Pancreas (tissue), 10 donors: ENCODE results near the gene AGPAT2. TPM values are rescaled to one million over a fixed set of nuclear protein-coding genes. Genes with fewer than 3 reads are reported as not detected.
A peak's percentile ranks its signal among the peaks of the same experiment; 100 is the strongest.

Experiments
- ATAC-seq, 4 donors: fragments of 200-7000 bp; cut with Tn5 transposase; one replicate each; pipeline versions ENCODE4 v1.8.0 to v1.9.1; 2020; ENCODE audit warnings: mild to moderate bottlenecking in 4 of 4, moderate library complexity in 4 of 4
- DNase-seq, 6 donors: peaks; one replicate each; pipeline ENCODE4 v3.0.0-alpha.2; 2020
- FAIRE-seq: peaks from 2 replicates; lab custom pipeline; 2012; peaks lifted over from hg19 to GRCh38; lab: Jason Lieb, UNC
- H3K27ac ChIP-seq, 4 donors: fragments of 200-600 bp; sonication (generic); 1 replicate in 3 of 4; 2 replicates in 1 of 4; pipeline versions ENCODE4 v1.5.0 to v1.8.0; 2020
- H3K27me3 ChIP-seq, 4 donors: fragments of 200-600 bp; one replicate each; pipeline ENCODE4 v1.8.0; 2021
- H3K36me3 ChIP-seq, 3 donors: fragments of 200-600 bp; sonication (generic) in 1 of 3; one replicate each; pipeline versions ENCODE4 v1.5.0 to v1.8.0; 2020 to 2021
- H3K4me1 ChIP-seq, 3 donors: fragments of 200-600 bp; one replicate each; pipeline ENCODE4 v1.8.0; 2021
- H3K4me3 ChIP-seq, 4 donors: fragments of 200-600 bp; sonication (generic) in 2 of 4; one replicate each; pipeline versions ENCODE4 v1.5.0 to v1.8.0; 2020 to 2021
- H3K9me3 ChIP-seq, 4 donors: fragments of 200-600 bp; one replicate each; pipeline ENCODE4 v1.8.0; 2021
- CTCF ChIP-seq, 4 donors: fragments of 200-600 bp; sonication (generic) in 3 of 4; IDR thresholded peaks; one replicate each; pipeline versions ENCODE4 v1.5.0 to v1.8.0; 2021; ENCODE audit warnings: antibody characterized with exemption in 4 of 4
- WGBS, 2 donors: extraction: QIAGEN DNeasy Blood & Tissue Kit; methylation state at CpG; one replicate each; pipeline ENCODE4 v1.1.7; 2013; 5-methylcytosine and 5-hydroxymethylcytosine counted together
- intact Hi-C, 3 donors: fragments of 100-400 bp; cut with DNase I; formaldehyde crosslinking; loops; one replicate each; pipeline versions ENCODE4 v1.11.1 to v1.14.2; 2022
- polyA plus RNA-seq, 2 donors: library from polyadenylated mRNA; stranded (reverse); fragments of 200-250 nt; gene quantifications; one replicate each; pipeline ENCODE4 v1.2.3, GENCODE V29; 2013
- total RNA-seq, 6 donors: library from RNA; stranded (reverse); fragmentation: NEBNext Ultra II Directional in 4 of 6; extraction: Animal tissue kit (Norgen Biotek cat#: 25700) in 4 of 6; gene quantifications; one replicate each; pipeline versions ENCODE4 v1.2.1 to v1.2.4, GENCODE V29; 2021 to 2023
- donor health status: healthy with polysubstance abuse.
- donor health status: DM: no; HTN: no; CAD: no; lungs with moderate emphysema.
- donor health status: DM: no; HTN: no; CAD: no.
- donor health status: control.
- donor health status: control.
- donor health status: Bipolar disorder and iron deficiency.
- donor health status: DM: yes; HTN: yes; CAD: no.
- donor health status: DM: no; HTN: no; CAD: no.
- donor health status: DM: no; HTN: no; CAD: no.
- donor health status: DM: yes; HTN: yes; CAD: no.

Gene AGPAT2
- total and polyA plus RNA-seq, 8 donors: 57.0 to 158 (median 82.7) TPM

- H3K9me3 ChIP-seq: no peaks in the 10 kb centered on the region
- DNase-seq: no peak
- no peaks in the 10 kb centered on the region for H3K27me3 ChIP-seq
- no peak for ATAC-seq
- WGBS, 2 donors: 40 to 71% methylated on average over 36 of the region's 36 CpGs
- H3K27ac ChIP-seq: no peak overlapping the region
- no peak for TF ChIP-seq CTCF (IDR thresholded peaks at IDR 0.05)
- no peak overlapping the region for H3K4me3 ChIP-seq
- intact Hi-C loops: no loop called here
- peaks cover 0 to 4% (median 0%) of the 10 kb centered on the region in 3 donors for H3K36me3 ChIP-seq
- FAIRE-seq: no peak
- peaks cover 3 to 11% (median 4%) of the 10 kb centered on the region in 3 donors for H3K4me1 ChIP-seq
Measured at GRCh38 chr9:136670576-136671253, 16.5 kb downstream of the AGPAT2 start.

- no peak for TF ChIP-seq CTCF (IDR thresholded peaks at IDR 0.05)
- WGBS, 2 donors: 52 to 59% methylated on average over 23 of the region's 23 CpGs
- FAIRE-seq: no peak
- peaks cover 0 to 4% (median 0%) of the 10 kb centered on the region in 3 donors for H3K36me3 ChIP-seq
- ATAC-seq: no peak
- DNase-seq: peak in 1 of 6 donors; percentile 34
- peaks cover 0 to 8% (median 0%) of the 10 kb centered on the region in 3 donors for H3K4me1 ChIP-seq
- intact Hi-C loops: no loop called here
- H3K9me3 ChIP-seq: no peaks in the 10 kb centered on the region
- H3K4me3 ChIP-seq: no peak overlapping the region
- no peaks in the 10 kb centered on the region for H3K27me3 ChIP-seq
- H3K27ac ChIP-seq: no peak overlapping the region
Measured at GRCh38 chr9:136669791-136670464, 17.3 kb downstream of the AGPAT2 start.

- ATAC-seq (peak in 2 of 4 donors; percentile 14 to 41), DNase-seq (peak in 1 of 6 donors; percentile 56), FAIRE-seq (no peak)
- Histone ChIP-seq H3K4me1 (peaks cover 0 to under 1% (median 0%) of the 10 kb centered on the region in 3 donors), H3K4me3 (no peak overlapping the region), H3K27ac (no peak overlapping the region), H3K9me3 (no peaks in the 10 kb centered on the region), H3K36me3 (peaks cover 0 to 2% (median 0%) of the 10 kb centered on the region in 3 donors), H3K27me3 (no peaks in the 10 kb centered on the region)
- 59 to 67% methylated on average over 23 of the region's 23 CpGs for WGBS, 2 donors
- TF ChIP-seq CTCF (IDR thresholded peaks at IDR 0.05): no peak
- intact Hi-C loops: no loop called here
Measured at GRCh38 chr9:136668983-136669790, 18.1 kb downstream of the AGPAT2 start.

GRCh38 chr9:136667940-136668760 is 19.1 kb downstream of the AGPAT2 start:
- intact Hi-C loops: no loop called here
- no peak for ATAC-seq
- DNase-seq: no peak
- no peak overlapping the region for H3K4me3 ChIP-seq
- no peaks in the 10 kb centered on the region for H3K27me3 ChIP-seq
- WGBS, 2 donors: 63 to 71% methylated on average over 36 to 40 of the region's 40 CpGs
- TF ChIP-seq CTCF (IDR thresholded peaks at IDR 0.05): no peak
- H3K9me3 ChIP-seq: no peaks in the 10 kb centered on the region
- no peaks in the 10 kb centered on the region for H3K36me3 ChIP-seq
- no peak overlapping the region for H3K27ac ChIP-seq
- no peak for FAIRE-seq
- H3K4me1 ChIP-seq: no peaks in the 10 kb centered on the region
